Stimulated activated CD8-positive, alpha-beta memory T cell treated with anti-CD3 and anti-CD28 coated beads, Interleukin-4, amount 100 ng/mL, for 48 hours (primary cell): ENCODE data around the gene HS3ST2.
"Not testable (repeated sequence)": the region's sequence is repeated elsewhere in the genome, so short reads cannot be mapped to it uniquely, and the experiment has no call there.

Experiments
- DNase-seq: peaks from one replicate; pipeline ENCODE4 v3.0.0-alpha.2; 2020

HS3ST2 gene

GRCh38 chr16:22938647-22939046, 124.7 kb downstream of the HS3ST2 start:
- DNase-seq: no peak

GRCh38 chr16:22939744-22940363, 125.9 kb downstream of the HS3ST2 start:
- not testable (repeated sequence) for DNase-seq

- no peak for DNase-seq
These were observed 128.1 kb downstream of the HS3ST2 start for GRCh38 chr16:22941970-22942501.

GRCh38 chr16:22942811-22943210, 128.8 kb downstream of the HS3ST2 start:
- DNase-seq: no peak

- no peak for DNase-seq
These were observed 131.4 kb downstream of the HS3ST2 start for GRCh38 chr16:22945361-22945760.

GRCh38 chr16:22946433-22946832, 132.5 kb downstream of the HS3ST2 start:
- no peak for DNase-seq

GRCh38 chr16:22948058-22948602, 134.2 kb downstream of the HS3ST2 start:
- no peak for DNase-seq

- peak; percentile 80 for DNase-seq
These were observed 134.8 kb downstream of the HS3ST2 start for GRCh38 chr16:22948603-22949368.

GRCh38 chr16:22955461-22956070, 141.6 kb downstream of the HS3ST2 start:
- no peak for DNase-seq

GRCh38 chr16:22961206-22961605, 147.2 kb downstream of the HS3ST2 start:
- no peak for DNase-seq

GRCh38 chr16:22962905-22963304, 148.9 kb downstream of the HS3ST2 start:
- DNase-seq: no peak
